IMR-90 (cell line): ENCODE results near the gene TSC22D4. TPM values are rescaled to one million over a fixed set of nuclear protein-coding genes. Genes with fewer than 3 reads are reported as not detected.

Experiments used
- ATAC-seq: fragments of 200-7000 bp; cut with Tn5 transposase; 2 replicates; pipeline ENCODE4 v1.9.1; 2020; ENCODE audit warnings: low read depth, mild to moderate bottlenecking, moderate library complexity
- BruUV-seq: library from RNA; stranded (reverse); fragments of 400-500 nt; replicated peaks from 2 replicates; lab custom pipeline; 2021; lab: Mats Ljungman, UMichigan
- CTCF ChIA-PET: fragments of 300-600 bp; formaldehyde crosslinking; extraction: SDS; loops from one replicate; lab custom pipeline; 2021; ENCODE audit warnings: antibody characterized with exemption; lab: Yijun Ruan, JAX
- POLR2A ChIA-PET: fragments of 300-600 bp; sonication (Branson Sonifier 250); formaldehyde crosslinking; loops from one replicate; lab custom pipeline; 2022; ENCODE audit warnings: antibody characterized with exemption; ENCODE audit not compliant: unreplicated experiment; lab: Charles Lee
- DNase-seq: peaks from one replicate; pipeline ENCODE4 v3.0.0; 2013
- H2AFZ ChIP-seq: replicated peaks from 2 replicates; pipeline ENCODE3; 2013; ENCODE audit warnings: low read length, mild to moderate bottlenecking; ENCODE audit not compliant: poor library complexity
- H2AK5ac ChIP-seq: 2 replicates; pipeline ENCODE4 v1.6.1; 2013; ENCODE audit warnings: low read depth, low read length, inconsistent platforms
- H2AK9ac ChIP-seq: replicated peaks from 2 replicates; pipeline ENCODE3; 2013; ENCODE audit warnings: mild to moderate bottlenecking, low read depth, low read length, moderate library complexity; ENCODE audit not compliant: poor library complexity
- H2BK120ac ChIP-seq: 2 replicates; pipeline ENCODE4 v1.6.1; 2013; ENCODE audit warnings: low read depth, low read length, inconsistent platforms
- H2BK15ac ChIP-seq: 3 replicates; pipeline ENCODE4 v1.6.1; 2013; ENCODE audit warnings: low read depth, low read length, inconsistent platforms
- H2BK20ac ChIP-seq: 2 replicates; pipeline ENCODE4 v1.6.1; 2013; ENCODE audit warnings: low read depth, mild to moderate bottlenecking, inconsistent platforms, low read length, moderate library complexity
- H2BK5ac ChIP-seq: 2 replicates; pipeline ENCODE4 v1.6.1; 2013; ENCODE audit warnings: mild to moderate bottlenecking, low read depth, low read length, inconsistent platforms; ENCODE audit not compliant: poor library complexity, severe bottlenecking
- H3K14ac ChIP-seq: replicated peaks from 2 replicates; pipeline ENCODE4 v1.6.1; 2013; ENCODE audit warnings: low read depth, low read length, inconsistent platforms
- H3K18ac ChIP-seq: 2 replicates; pipeline ENCODE4 v1.6.1; 2013; ENCODE audit warnings: low read depth, low read length, control low read depth
- H3K23ac ChIP-seq: 2 replicates; pipeline ENCODE4 v1.6.1; 2013; ENCODE audit warnings: low read depth, low read length, inconsistent platforms
- H3K27ac ChIP-seq: 2 replicates; pipeline ENCODE4 v1.5.1; 2013; ENCODE audit warnings: mild to moderate bottlenecking, control low read depth, low read length; ENCODE audit not compliant: insufficient read depth
- H3K27me3 ChIP-seq: 2 replicates; pipeline ENCODE4 v1.6.1; 2013; ENCODE audit warnings: low read length; ENCODE audit not compliant: control insufficient read depth, insufficient read depth
- H3K36me3 ChIP-seq: 2 replicates; pipeline ENCODE4 v1.6.1; 2013; ENCODE audit warnings: low read length, mixed read lengths; ENCODE audit not compliant: control insufficient read depth, insufficient read depth
- H3K4ac ChIP-seq: 2 replicates; pipeline ENCODE4 v1.6.1; 2013; ENCODE audit warnings: low read depth, low read length, inconsistent platforms
- H3K4me1 ChIP-seq: 2 replicates; pipeline ENCODE4 v1.6.1; 2013; ENCODE audit warnings: low read length, mixed read lengths; ENCODE audit not compliant: control insufficient read depth, insufficient read depth
- H3K4me2 ChIP-seq: 2 replicates; pipeline ENCODE4 v1.6.1; 2013; ENCODE audit warnings: low read depth, mild to moderate bottlenecking, control low read depth, low read length, moderate library complexity
- H3K4me3 ChIP-seq: 2 replicates; pipeline ENCODE4 v1.5.1; 2013; ENCODE audit warnings: low read depth, mild to moderate bottlenecking, control low read depth, low read length, moderate library complexity; ENCODE audit not compliant: insufficient read depth
- H3K56ac ChIP-seq: 2 replicates; pipeline ENCODE4 v1.6.1; 2013; ENCODE audit warnings: low read length, inconsistent platforms; ENCODE audit not compliant: insufficient read depth; ENCODE audit errors: extremely low read depth
- H3K79me1 ChIP-seq, 2 experiments: 2 replicates each; pipeline ENCODE4 v1.6.1; 2013; ENCODE audit warnings: low read length in 2 of 2, inconsistent platforms in 1 of 2, low read depth in 1 of 2
- H3K9ac ChIP-seq: 2 replicates; pipeline ENCODE4 v1.6.1; 2013; ENCODE audit warnings: low read depth, low read length, control low read depth
- H3K9me1 ChIP-seq: 2 replicates; pipeline ENCODE4 v1.6.1; 2013; ENCODE audit warnings: low read length, inconsistent platforms; ENCODE audit not compliant: insufficient read depth
- H3K9me3 ChIP-seq: 2 replicates; pipeline ENCODE4 v1.6.1; 2013; ENCODE audit warnings: low read length; ENCODE audit not compliant: control insufficient read depth, insufficient read depth
- H4K20me1 ChIP-seq: 2 replicates; pipeline ENCODE4 v1.6.1; 2013; ENCODE audit warnings: low read length, inconsistent platforms; ENCODE audit not compliant: insufficient read depth
- H4K5ac ChIP-seq: 2 replicates; pipeline ENCODE4 v1.6.1; 2013; ENCODE audit warnings: mild to moderate bottlenecking, low read depth, low read length, control low read depth
- H4K8ac ChIP-seq, 2 experiments: 2 replicates each; pipeline ENCODE4 v1.6.1; 2013; ENCODE audit warnings: low read depth in 2 of 2, low read length in 2 of 2, control low read depth in 1 of 2, inconsistent platforms in 1 of 2
- H4K91ac ChIP-seq: 2 replicates; pipeline ENCODE4 v1.6.1; 2013; ENCODE audit warnings: low read depth, low read length, inconsistent platforms; ENCODE audit not compliant: insufficient read depth
- BHLHE40 ChIP-seq: fragments of 150-350 bp; IDR thresholded peaks from 2 replicates; pipeline ENCODE4 v1.6.1; 2016; ENCODE audit warnings: mild to moderate bottlenecking, low read depth, low read length
- MXI1 ChIP-seq: IDR thresholded peaks from 2 replicates; pipeline ENCODE4 v1.6.1; 2012; ENCODE audit warnings: low read depth, mild to moderate bottlenecking, low read length, moderate library complexity, borderline replicate concordance
- WGBS, 2 experiments: methylation state at CpG; one replicate each; pipeline versions ENCODE4 v1.1.5 to v1.1.7; 2013; ENCODE audit warnings: missing lambda C conversion rate in 2 of 2; ENCODE audit not compliant: insufficient read length in 1 of 2; ENCODE audit errors: extremely low coverage in 2 of 2; 5-methylcytosine and 5-hydroxymethylcytosine counted together
- dilution Hi-C: fragments of 300-500 bp; cut with HindIII; formaldehyde crosslinking; loops from one replicate; pipeline ENCODE4 v1.14.3; 2018; ENCODE audit warnings: low sequenced_read_pairs; ENCODE audit not compliant: unreplicated experiment
- in situ Hi-C: fragments of 300-500 bp; cut with MboI; formaldehyde crosslinking; loops from 3 replicates; pipeline ENCODE4 v1.14.3; 2019; ENCODE audit warnings: low sequenced_read_pairs, inconsistent platforms, mixed read lengths
- intact Hi-C: fragments of 100-400 bp; cut with micrococcal nuclease; formaldehyde crosslinking; loops from 2 replicates; pipeline ENCODE4 v1.10.0; 2022
- polyA plus RNA-seq, 3 experiments: library from polyadenylated mRNA; depleted of rRNA; stranded (reverse); fragments of >200 nt; gene quantifications; 2 replicates each; pipeline ENCODE4 v1.2.3, GENCODE V29; 2012; ENCODE audit warnings: low replicate concordance in 1 of 3
- total RNA-seq: library from RNA; depleted of rRNA; stranded (reverse); fragments of >200 nt; gene quantifications from 2 replicates; pipeline ENCODE4 v1.2.3, GENCODE V29; 2012

The TSC22D4 gene
- total and polyA plus RNA-seq, 2 of the 4 experiments (the other 2 are of a cell fraction) = 9.3 to 29.9 TPM

GRCh38 chr7:100435401-100436304, 43.4 kb downstream of the TSC22D4 start:
- H4K8ac ChIP-seq = peak overlapping the region; percentile 27 to 85
- ChIA-PET POLR2A (no interaction called here), CTCF (no interaction called here)
- peak overlapping the region; percentile 88 for H3K14ac ChIP-seq
- 7% methylated on average over 41 of the region's 81 CpGs; no CpG with 5 or more reads in 1 of the 2 experiments for WGBS, 2 experiments
- intact Hi-C loops = no loop called here
- peak overlapping the region; percentile 95 for H3K4me2 ChIP-seq
- H3K23ac ChIP-seq = peak overlapping the region; percentile 91
- H3K27me3 ChIP-seq = no peaks in the 10 kb centered on the region
- DNase-seq (no peak), ATAC-seq (peak; percentile 33)
- H4K91ac ChIP-seq = peak overlapping the region; percentile 66; the same call in 1 of the 2 replicates
- dilution Hi-C loops = no loop called here
- TF ChIP-seq MXI1 (no peak), BHLHE40 (peak; percentile 29; the same call in 1 of the 2 replicates)
- no TSS peak for BruUV-seq
- H2AK9ac ChIP-seq = peak overlapping the region; percentile 99
- H3K27ac ChIP-seq = peak overlapping the region; percentile 86
- H2AFZ ChIP-seq = peak overlapping the region; percentile 92
- H3K4me3 ChIP-seq = peak overlapping the region; percentile 68
- no peak overlapping the region for H2BK15ac ChIP-seq
- peaks cover 13% of the 10 kb centered on the region for H3K4me1 ChIP-seq
- peak overlapping the region; percentile 81 for H2BK5ac ChIP-seq
- H2BK120ac ChIP-seq = peak overlapping the region; percentile 49; the same call in 1 of the 2 replicates
- H3K56ac ChIP-seq = 0 out of 2 replicates have a peak overlapping the region, but pooled peaks have one; percentile 58
- peak overlapping the region; percentile 10; the same call in 1 of the 2 replicates for H3K18ac ChIP-seq
- H3K9ac ChIP-seq = peak overlapping the region; percentile 79
- H3K9me3 ChIP-seq = no peaks in the 10 kb centered on the region
- peak overlapping the region; percentile 46; the same call in 1 of the 2 replicates for H4K5ac ChIP-seq
- peak overlapping the region; percentile 91 for H3K4ac ChIP-seq
- peaks cover 7% of the 10 kb centered on the region for H4K20me1 ChIP-seq
- H3K79me1 ChIP-seq = peaks cover 15 to 51% of the 10 kb centered on the region in 2 experiments
- peak overlapping the region; percentile 86 for H2AK5ac ChIP-seq
- peaks cover 13% of the 10 kb centered on the region for H3K9me1 ChIP-seq
- in situ Hi-C loops = loop anchor here (25.0 kb wide), 1 partner anchor 677 kb away; no protein-coding TSS in a partner anchor
- H2BK20ac ChIP-seq = no peak overlapping the region
- H3K36me3 ChIP-seq = peaks cover 28% of the 10 kb centered on the region
